ENCODE results near the gene TPCN1.

GRCh38 chr12:113273053-113273725 lies 51.9 kb downstream of the TPCN1 start:
- TF ChIP-seq CTCF (tag by site-specific recombination; IDR thresholded peaks at IDR 0.05) (no peak), MEIS1 (CRISPR knock-in tag; IDR thresholded peaks at IDR 0.05; ENCODE audit: borderline replicate concordance) (no peak)

Data from HEK293 (cell line).